H1 (cell line): ENCODE results near the gene FASTKD1. TPM values are rescaled to one million over a fixed set of nuclear protein-coding genes. Genes with fewer than 3 reads are reported as not detected.

Experiments used
- CTCF ChIA-PET: fragments of 300-600 bp; sonication (Branson Sonifier 250); formaldehyde crosslinking; loops from one replicate; lab custom pipeline; 2021; ENCODE audit not compliant: partially characterized antibody; lab: Charles Lee
- POLR2A ChIA-PET: fragments of 300-600 bp; sonication (Branson Sonifier 250); formaldehyde crosslinking; loops from one replicate; lab custom pipeline; 2021; ENCODE audit warnings: inconsistent platforms; ENCODE audit not compliant: partially characterized antibody; lab: Charles Lee
- DNase-seq, 2 experiments: peaks; one replicate each; pipeline versions ENCODE4 v3.0.0 to v3.0.0-alpha.2; 2010 to 2022; ENCODE audit warnings: low spot score in 2 of 2, low read depth in 1 of 2, mixed read lengths in 1 of 2
- FAIRE-seq: peaks from 2 replicates; lab custom pipeline; 2011; peaks lifted over from hg19 to GRCh38; lab: Jason Lieb, UNC
- H2AFZ ChIP-seq: 2 replicates; pipeline ENCODE4 v1.8.1; 2012; ENCODE audit warnings: low read length, inconsistent platforms
- H2AK5ac ChIP-seq: 2 replicates; pipeline ENCODE4 v1.6.1; 2013; ENCODE audit warnings: low read depth, low read length
- H2BK120ac ChIP-seq: replicated peaks from 2 replicates; pipeline ENCODE3; 2013; ENCODE audit warnings: low read depth, low read length, inconsistent platforms
- H2BK12ac ChIP-seq: 2 replicates; pipeline ENCODE4 v1.6.1; 2013; ENCODE audit warnings: low read depth, low read length
- H2BK15ac ChIP-seq: 2 replicates; pipeline ENCODE4 v1.6.1; 2013; ENCODE audit warnings: low read length
- H2BK20ac ChIP-seq: 2 replicates; pipeline ENCODE4 v1.6.1; 2013; ENCODE audit warnings: low read length
- H2BK5ac ChIP-seq: 2 replicates; pipeline ENCODE4 v1.6.1; 2013; ENCODE audit warnings: low read depth, low read length
- H3K14ac ChIP-seq: 2 replicates; pipeline ENCODE4 v1.6.1; 2013; ENCODE audit warnings: inconsistent platforms; ENCODE audit not compliant: insufficient read length
- H3K18ac ChIP-seq: 2 replicates; pipeline ENCODE4 v1.6.1; 2013; ENCODE audit warnings: low read length; ENCODE audit errors: extremely low read depth
- H3K23ac ChIP-seq: 2 replicates; pipeline ENCODE4 v1.6.1; 2013; ENCODE audit warnings: inconsistent platforms; ENCODE audit not compliant: insufficient read length
- H3K23me2 ChIP-seq: 2 replicates; pipeline ENCODE4 v1.6.1; 2013; ENCODE audit warnings: low read depth, low read length
- H3K27ac ChIP-seq: 2 replicates; pipeline ENCODE4 v1.6.1; 2011; ENCODE audit warnings: low read depth, low read length, inconsistent platforms
- H3K27me3 ChIP-seq, 4 experiments: replicated peaks in 1 of 4; 1 replicate in 1 of 4; 2 replicates in 3 of 4; pipeline versions ENCODE4 v1.6.1 to v1.8.1; 2011 to 2013; ENCODE audit warnings: low read length in 3 of 4, mild to moderate bottlenecking in 3 of 4, inconsistent platforms in 2 of 4, mixed read lengths in 2 of 4, moderate library complexity in 1 of 4; ENCODE audit not compliant: control insufficient read depth in 3 of 4, insufficient read depth in 3 of 4; ENCODE audit errors: extremely low read depth in 1 of 4
- H3K36me3 ChIP-seq, 4 experiments: 2 replicates each; pipeline versions ENCODE4 v1.6.1 to v1.8.1; 2011 to 2013; ENCODE audit warnings: mild to moderate bottlenecking in 4 of 4, low read length in 3 of 4, moderate library complexity in 2 of 4, control low read depth in 1 of 4, inconsistent platforms in 1 of 4; ENCODE audit not compliant: insufficient read depth in 4 of 4, control insufficient read depth in 2 of 4
- H3K4ac ChIP-seq: replicated peaks from 2 replicates; pipeline ENCODE3; 2013; ENCODE audit warnings: low read length, low read depth, mixed read lengths, inconsistent platforms; ENCODE audit not compliant: insufficient read length
- H3K4me1 ChIP-seq, 4 experiments: replicated peaks in 1 of 4; 1 replicate in 1 of 4; 2 replicates in 3 of 4; pipeline versions ENCODE4 v1.6.1 to v1.8.1; 2011 to 2013; ENCODE audit warnings: low read length in 3 of 4, inconsistent platforms in 2 of 4, mixed read lengths in 1 of 4; ENCODE audit not compliant: insufficient read depth in 4 of 4, control insufficient read depth in 3 of 4
- H3K4me2 ChIP-seq, 2 experiments: 2 replicates each; pipeline versions ENCODE4 v1.6.1 to v1.8.1; 2011 to 2013; ENCODE audit warnings: low read depth in 2 of 2, low read length in 2 of 2, control low read depth in 1 of 2, inconsistent platforms in 1 of 2, mild to moderate bottlenecking in 1 of 2; ENCODE audit not compliant: insufficient read depth in 1 of 2
- H3K4me3 ChIP-seq, 4 experiments: fragments of 200-600, 300-600 bp in 1 of 4; sonication (generic), shearing (Covaris generic), sonication (Bioruptor Twin) in 1 of 4; 2 replicates each; pipeline versions ENCODE4 v1.5.1 to v1.8.1; 2011 to 2016; ENCODE audit warnings: low read length in 4 of 4, low read depth in 3 of 4, control low read depth in 2 of 4, inconsistent platforms in 2 of 4, mild to moderate bottlenecking in 2 of 4, mixed read lengths in 1 of 4, moderate library complexity in 1 of 4; ENCODE audit not compliant: insufficient read depth in 2 of 4; ENCODE audit errors: extremely low read depth in 1 of 4
- H3K56ac ChIP-seq: replicated peaks from 2 replicates; pipeline ENCODE3; 2013; ENCODE audit warnings: low read depth, mild to moderate bottlenecking, mixed read lengths, low read length, inconsistent platforms; ENCODE audit not compliant: insufficient read length
- H3K79me1 ChIP-seq: 2 replicates; pipeline ENCODE4 v1.6.1; 2013; ENCODE audit warnings: low read depth, low read length, control low read depth
- H3K79me2 ChIP-seq, 2 experiments: 2 replicates each; pipeline versions ENCODE4 v1.6.1 to v1.8.1; 2012 to 2013; ENCODE audit warnings: low read length in 2 of 2, mild to moderate bottlenecking in 2 of 2, inconsistent platforms in 1 of 2; ENCODE audit not compliant: insufficient read depth in 2 of 2, control insufficient read depth in 1 of 2
- H3K9ac ChIP-seq, 4 experiments: replicated peaks in 1 of 4; 1 replicate in 1 of 4; 2 replicates in 3 of 4; pipeline versions ENCODE4 v1.6.1 to v1.8.1; 2011 to 2013; ENCODE audit warnings: low read depth in 3 of 4, low read length in 3 of 4, control low read depth in 2 of 4, mild to moderate bottlenecking in 2 of 4, moderate library complexity in 2 of 4, inconsistent platforms in 1 of 4; ENCODE audit errors: extremely low read depth in 1 of 4
- H3K9me3 ChIP-seq, 2 experiments: 2 replicates each; pipeline versions ENCODE4 v1.6.1 to v1.8.1; 2012 to 2013; ENCODE audit warnings: mild to moderate bottlenecking in 2 of 2, moderate library complexity in 2 of 2, control low read depth in 1 of 2, inconsistent platforms in 1 of 2, low read depth in 1 of 2, low read length in 1 of 2, mixed read lengths in 1 of 2; ENCODE audit not compliant: insufficient read depth in 2 of 2
- H4K20me1 ChIP-seq, 2 experiments: replicated peaks in 1 of 2; 2 replicates each; pipeline versions ENCODE3 to v1.8.1; 2011 to 2013; ENCODE audit warnings: inconsistent platforms in 2 of 2, low read length in 2 of 2, mild to moderate bottlenecking in 1 of 2; ENCODE audit not compliant: insufficient read depth in 2 of 2, control insufficient read depth in 1 of 2
- H4K5ac ChIP-seq: 2 replicates; pipeline ENCODE4 v1.6.1; 2013; ENCODE audit warnings: low read length, low read depth, mixed read lengths, inconsistent platforms; ENCODE audit not compliant: insufficient read length
- H4K8ac ChIP-seq: 2 replicates; pipeline ENCODE4 v1.8.0; 2013; ENCODE audit warnings: mild to moderate bottlenecking, moderate library complexity, low read length, inconsistent platforms; ENCODE audit not compliant: insufficient read depth; ENCODE audit errors: extremely low read depth
- H4K91ac ChIP-seq: replicated peaks from 2 replicates; pipeline ENCODE3; 2013; ENCODE audit warnings: low read length, mixed read lengths, inconsistent platforms; ENCODE audit not compliant: insufficient read length
- BCL11A ChIP-seq, 2 experiments: IDR thresholded peaks; one replicate each; pipeline ENCODE4 v1.6.1; 2011; ENCODE audit warnings: low read depth in 2 of 2, low read length in 2 of 2, mild to moderate bottlenecking in 2 of 2
- JUN ChIP-seq: IDR thresholded peaks from 2 replicates; pipeline ENCODE4 v1.6.1; 2011; ENCODE audit warnings: low read depth, mild to moderate bottlenecking, improper control_type of control experiment, low read length
- KDM1A ChIP-seq: fragments of 200-600, 300-600 bp; sonication (generic); IDR thresholded peaks from 2 replicates; pipeline ENCODE4 v1.7.1; 2016; ENCODE audit warnings: mild to moderate bottlenecking, low read length, borderline replicate concordance
- NRF1 ChIP-seq: IDR thresholded peaks from 2 replicates; pipeline ENCODE4 v1.6.1; 2011; ENCODE audit warnings: mild to moderate bottlenecking, low read depth, low read length, improper control_type of control experiment
- SIRT6 ChIP-seq: IDR thresholded peaks from one replicate; pipeline ENCODE4 v1.7.1; 2012; ENCODE audit warnings: low read length, inconsistent platforms
- SP2 ChIP-seq: IDR thresholded peaks from 2 replicates; pipeline ENCODE4 v1.6.1; 2012; ENCODE audit warnings: mild to moderate bottlenecking, low read length, inconsistent platforms
- SRF ChIP-seq: IDR thresholded peaks from 2 replicates; pipeline ENCODE4 v1.6.1; 2011; ENCODE audit warnings: mild to moderate bottlenecking, low read depth, low read length, moderate library complexity
- SUZ12 ChIP-seq: fragments of 200-600 bp; sonication (generic); IDR thresholded peaks from 2 replicates; pipeline ENCODE4 v1.6.1; 2012; ENCODE audit warnings: mild to moderate bottlenecking, inconsistent platforms, low read length, moderate library complexity, mixed read lengths
- WGBS, 2 experiments: shearing (Covaris generic) in 1 of 2; methylation state at CpG; one replicate each; pipeline versions ENCODE4 v1.1.6 to v1.1.7; 2013 to 2015; ENCODE audit warnings: low lambda C conversion rate in 2 of 2, mixed read lengths in 2 of 2, inconsistent platforms in 1 of 2, low coverage in 1 of 2, missing lambda C conversion rate in 1 of 2; ENCODE audit not compliant: insufficient replicate concordance in 2 of 2, insufficient coverage in 1 of 2, insufficient read length in 1 of 2; ENCODE audit errors: extremely low coverage in 1 of 2, missing lambda C conversion rate in 1 of 2; 5-methylcytosine and 5-hydroxymethylcytosine counted together
- polyA plus RNA-seq, 7 experiments: library from polyadenylated mRNA; depleted of rRNA in 3 of 7; stranded (reverse) in 5 of 7; unstranded in 2 of 7; fragments of >200 nt in 5 of 7; fragments of 200-250 nt in 2 of 7; gene quantifications; 1 replicate in 5 of 7; 2 replicates in 1 of 7; 4 replicates in 1 of 7; pipeline versions ENCODE4 v1.2.1 to v1.2.3, GENCODE V29; 2011 to 2013; ENCODE audit warnings: missing spikeins in 2 of 7, mixed read lengths in 2 of 7
- total RNA-seq: library from RNA; stranded (reverse); fragmentation: NEBNext Ultra II Directional; extraction: Animal tissue kit (Norgen Biotek cat#: 25700); gene quantifications from 2 replicates; pipeline ENCODE4 v1.2.1, GENCODE V29; 2021
- TF ChIP-seq, protein P1 (sequence below): IDR thresholded peaks from 2 replicates; pipeline ENCODE4 v1.6.1; 2012; ENCODE audit warnings: inconsistent platforms

The FASTKD1 gene
- total and polyA plus RNA-seq, 2 of the 8 experiments (the other 6 are each of a cell fraction or from before 2014, with no cell fraction given) = 18.7 to 70.8 TPM

DNA sequence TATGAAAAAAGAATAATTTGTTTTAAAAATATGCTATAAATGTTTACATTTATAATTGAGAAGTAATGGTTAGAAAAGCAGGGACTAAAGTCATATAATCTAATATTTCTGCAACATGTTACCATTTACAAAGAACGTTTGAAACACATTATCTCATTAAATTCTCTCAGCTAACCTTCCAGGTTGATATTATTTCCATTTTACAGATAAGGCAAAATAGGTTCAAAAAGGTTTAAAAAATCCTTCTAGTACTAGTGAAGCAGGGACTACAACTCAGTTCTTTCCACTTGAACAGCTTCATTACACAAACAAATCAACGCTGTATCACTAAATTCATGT, 875 bp downstream of the FASTKD1 start:
- Histone ChIP-seq H3K27me3 (no peaks in the 10 kb centered on the region), H2BK120ac (no peak overlapping the region), H3K4me1 (no peaks in the 10 kb centered on the region), H3K27ac (peak overlapping the region; percentile 55), H2BK5ac (no peak overlapping the region), H3K4ac (no peak overlapping the region), H4K91ac (no peak overlapping the region), H2BK15ac (no peak overlapping the region), H4K20me1 (peaks cover 0 to 5% of the 10 kb centered on the region in 2 experiments), H4K5ac (no peak overlapping the region), H3K9ac (peak overlapping the region in 3 of 4 experiments; percentile 72 to 79 (median 76); a peak in 5 of 7 replicates), H3K79me2 (peaks cover 0 to 39% of the 10 kb centered on the region in 2 experiments; a peak in 3 of 4 replicates), H3K4me3 (peak overlapping the region; percentile 85 to 90 (median 90)), H2BK20ac (no peak overlapping the region), H2AK5ac (no peak overlapping the region), H3K9me3 (peaks cover 0 to 5% of the 10 kb centered on the region in 2 experiments; a peak in 2 of 4 replicates), H3K36me3 (peaks cover 0 to 5% (median 0%) of the 10 kb centered on the region in 4 experiments; a peak in 1 of 8 replicates), H3K18ac (no peak overlapping the region), H4K8ac (no peak overlapping the region), H3K14ac (no peak overlapping the region), H2BK12ac (no peak overlapping the region), H3K56ac (no peak overlapping the region), H3K23me2 (0 out of 2 replicates have a peak, but pooled peaks cover 3% of the 10 kb centered on the region), H3K23ac (no peak overlapping the region), H3K4me2 (peak overlapping the region; percentile 65 to 86), H2AFZ (peak overlapping the region; percentile 95), H3K79me1 (no peaks in the 10 kb centered on the region)
- FAIRE-seq (no peak), DNase-seq (no peak)
- POLR2A ChIA-PET = interaction anchor here (0.6 to 2.0 kb wide), 5 partner anchors 10 to 199 kb away, joined by 3 to 23 read pairs (median 4); partner anchors contain the start of gene PPIG
- CTCF ChIA-PET = interaction anchor here (0.6 to 0.7 kb wide), 2 partner anchors 10 to 217 kb away, joined by 3 to 4 read pairs; no protein-coding TSS in a partner anchor
- WGBS, 2 experiments = 2% methylated on average over 2 of the region's 2 CpGs; no CpG with 5 or more reads in 1 of the 2 experiments
- TF ChIP-seq BCL11A (IDR thresholded peaks at IDR 0.05; ENCODE audit: low read depth in 2 of 2, low read length in 2 of 2) (no peak), SP2 (no peak), JUN (no peak), NRF1 (no peak), SRF (no peak), KDM1A (no peak), SIRT6 (no peak), SUZ12 (no peak)
- TF ChIP-seq, protein P1, sequence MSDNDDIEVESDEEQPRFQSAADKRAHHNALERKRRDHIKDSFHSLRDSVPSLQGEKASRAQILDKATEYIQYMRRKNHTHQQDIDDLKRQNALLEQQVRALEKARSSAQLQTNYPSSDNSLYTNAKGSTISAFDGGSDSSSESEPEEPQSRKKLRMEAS = no peak
